Endothelial cell of umbilical vein (primary cell): Measurements from ENCODE around the gene UNC119B.

Source experiments
- CTCF ChIP-seq, 2 donors: IDR thresholded peaks; 1 replicate in 1 of 2; 2 replicates in 1 of 2; pipeline ENCODE4 v1.5.1; 2011; ENCODE audit warnings: low read length in 2 of 2, mild to moderate bottlenecking in 2 of 2, moderate library complexity in 2 of 2, control low read depth in 1 of 2, inconsistent platforms in 1 of 2, low read depth in 1 of 2; ENCODE audit not compliant: insufficient read depth in 1 of 2; ENCODE audit errors: extremely low read depth in 1 of 2
- POLR2A ChIP-seq: IDR thresholded peaks from 2 replicates; pipeline ENCODE4 v1.6.1; 2012; ENCODE audit warnings: low read depth, mild to moderate bottlenecking, control low read depth, low read length
- POLR2AphosphoS5 ChIP-seq: IDR thresholded peaks from 2 replicates; pipeline ENCODE4 v1.6.1; 2012; ENCODE audit warnings: low read depth, mild to moderate bottlenecking, control low read depth, low read length, moderate library complexity; ENCODE audit not compliant: insufficient read depth

- TF ChIP-seq POLR2AphosphoS5, result no peak
- no peak for TF ChIP-seq CTCF (IDR thresholded peaks at IDR 0.05; ENCODE audit: extremely low read depth in 1 of 2, insufficient read depth in 1 of 2, low read depth in 1 of 2, low read length in 2 of 2)
- no peak for TF ChIP-seq POLR2A
Observed at GRCh38 chr12:120740871-120741270, 30.6 kb downstream of the UNC119B start.
